Esophagus muscularis mucosa (tissue), 4 donors: ENCODE results near the gene CALM1.

Experiments
- EP300 ChIP-seq: sonication (generic); formaldehyde crosslinking; IDR thresholded peaks from one replicate; pipeline ENCODE4 v1.6.1; 2017; ENCODE audit warnings: antibody characterized with exemption
- POLR2A ChIP-seq: fragments of 450-650 bp; IDR thresholded peaks from one replicate; pipeline ENCODE4 v1.6.1; 2017; ENCODE audit warnings: antibody characterized with exemption, moderate library complexity, mild to moderate bottlenecking, low read depth
- POLR2AphosphoS5 ChIP-seq, 2 donors: sonication (generic); formaldehyde crosslinking; IDR thresholded peaks; one replicate each; pipeline ENCODE4 v1.6.1; 2017; ENCODE audit warnings: antibody characterized with exemption in 2 of 2
- TF ChIP-seq, protein P1 (sequence below), 3 experiments: fragments of 200-600 bp in 2 of 3; fragments of 450-650 bp in 1 of 3; sonication (generic) in 2 of 3; IDR thresholded peaks; one replicate each; pipeline ENCODE4 v1.5.1; 2017 to 2019; ENCODE audit warnings: antibody characterized with exemption in 3 of 3, mild to moderate bottlenecking in 2 of 3, moderate library complexity in 1 of 3

DNA sequence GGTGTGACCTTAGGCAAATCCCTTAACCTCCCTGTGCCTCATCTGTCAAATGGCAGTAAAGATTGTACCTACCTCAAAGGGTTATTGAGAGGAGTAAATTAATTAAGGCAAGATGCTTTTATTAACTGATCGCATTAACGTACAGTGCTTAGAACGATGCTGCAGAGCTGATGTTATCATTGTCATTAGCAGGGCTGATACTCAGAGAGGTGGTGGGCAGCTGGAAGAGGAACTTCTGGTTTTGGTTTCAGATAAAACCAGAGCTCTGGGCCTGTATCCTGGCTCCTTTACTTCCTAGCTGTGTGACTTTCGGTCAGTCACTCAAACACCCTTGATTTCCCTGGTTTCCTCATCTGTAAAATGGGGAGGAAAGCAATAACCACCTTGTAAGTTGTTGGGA lies 55.1 kb downstream of the CALM1 start:
- TF ChIP-seq, protein P1, sequence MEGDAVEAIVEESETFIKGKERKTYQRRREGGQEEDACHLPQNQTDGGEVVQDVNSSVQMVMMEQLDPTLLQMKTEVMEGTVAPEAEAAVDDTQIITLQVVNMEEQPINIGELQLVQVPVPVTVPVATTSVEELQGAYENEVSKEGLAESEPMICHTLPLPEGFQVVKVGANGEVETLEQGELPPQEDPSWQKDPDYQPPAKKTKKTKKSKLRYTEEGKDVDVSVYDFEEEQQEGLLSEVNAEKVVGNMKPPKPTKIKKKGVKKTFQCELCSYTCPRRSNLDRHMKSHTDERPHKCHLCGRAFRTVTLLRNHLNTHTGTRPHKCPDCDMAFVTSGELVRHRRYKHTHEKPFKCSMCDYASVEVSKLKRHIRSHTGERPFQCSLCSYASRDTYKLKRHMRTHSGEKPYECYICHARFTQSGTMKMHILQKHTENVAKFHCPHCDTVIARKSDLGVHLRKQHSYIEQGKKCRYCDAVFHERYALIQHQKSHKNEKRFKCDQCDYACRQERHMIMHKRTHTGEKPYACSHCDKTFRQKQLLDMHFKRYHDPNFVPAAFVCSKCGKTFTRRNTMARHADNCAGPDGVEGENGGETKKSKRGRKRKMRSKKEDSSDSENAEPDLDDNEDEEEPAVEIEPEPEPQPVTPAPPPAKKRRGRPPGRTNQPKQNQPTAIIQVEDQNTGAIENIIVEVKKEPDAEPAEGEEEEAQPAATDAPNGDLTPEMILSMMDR (IDR thresholded peaks at IDR 0.05) = no peak
- no peak for TF ChIP-seq POLR2AphosphoS5 (IDR thresholded peaks at IDR 0.05)
- no peak for TF ChIP-seq POLR2A
- no peak for TF ChIP-seq EP300
